Neuronal stem cell (in vitro differentiated cells): ENCODE data around the gene CNTNAP2.

Experiments used
- DNase-seq: peaks from one replicate; pipeline ENCODE4 v3.0.0-alpha.2; 2013; ENCODE audit warnings: low spot score
- H2AFZ ChIP-seq: one replicate; pipeline ENCODE4 v1.6.1; 2013; ENCODE audit warnings: mild to moderate bottlenecking, low read length, inconsistent platforms
- H2AK5ac ChIP-seq: 2 replicates; pipeline ENCODE4 v1.6.1; 2013; ENCODE audit warnings: low read depth, mild to moderate bottlenecking, inconsistent platforms, low read length, moderate library complexity, mixed read lengths
- H2BK120ac ChIP-seq: 2 replicates; pipeline ENCODE4 v1.6.1; 2013; ENCODE audit warnings: low read depth, mild to moderate bottlenecking, inconsistent platforms, low read length, moderate library complexity, mixed read lengths
- H2BK12ac ChIP-seq: one replicate; pipeline ENCODE4 v1.6.1; 2013; ENCODE audit warnings: low read length, inconsistent platforms
- H2BK15ac ChIP-seq: 2 replicates; pipeline ENCODE4 v1.6.1; 2013; ENCODE audit warnings: mild to moderate bottlenecking, low read length, inconsistent platforms, mixed read lengths
- H2BK5ac ChIP-seq: one replicate; pipeline ENCODE4 v1.6.1; 2013; ENCODE audit warnings: inconsistent platforms, mild to moderate bottlenecking, low read length, moderate library complexity
- H3K14ac ChIP-seq: one replicate; pipeline ENCODE4 v1.6.1; 2013; ENCODE audit warnings: low read length, inconsistent platforms
- H3K18ac ChIP-seq: 2 replicates; pipeline ENCODE4 v1.6.1; 2013; ENCODE audit warnings: low read length, inconsistent platforms
- H3K23ac ChIP-seq: 2 replicates; pipeline ENCODE4 v1.6.1; 2013; ENCODE audit warnings: low read depth, mild to moderate bottlenecking, mixed read lengths, low read length, inconsistent platforms; ENCODE audit not compliant: poor library complexity
- H3K27ac ChIP-seq: replicated peaks from 3 replicates; pipeline ENCODE4 v1.5.1; 2013; ENCODE audit warnings: low read length, inconsistent platforms
- H3K27me3 ChIP-seq, 3 experiments: 2 replicates each; pipeline ENCODE4 v1.6.1; 2013; ENCODE audit warnings: low read length in 3 of 3, mild to moderate bottlenecking in 2 of 3, inconsistent platforms in 1 of 3, low read depth in 1 of 3, mixed read lengths in 1 of 3, moderate library complexity in 1 of 3; ENCODE audit not compliant: control insufficient read depth in 3 of 3, insufficient read depth in 3 of 3
- H3K36me3 ChIP-seq, 2 donors: replicated peaks in 1 of 2; 2 replicates each; pipeline ENCODE4 v1.6.1; 2013; ENCODE audit warnings: low read length in 2 of 2; ENCODE audit not compliant: control insufficient read depth in 2 of 2, insufficient read depth in 2 of 2
- H3K4ac ChIP-seq: 2 replicates; pipeline ENCODE4 v1.6.1; 2013; ENCODE audit warnings: inconsistent platforms, mild to moderate bottlenecking, low read length, moderate library complexity
- H3K4me1 ChIP-seq, 2 donors: 1 replicate in 1 of 2; 2 replicates in 1 of 2; pipeline ENCODE4 v1.6.1; 2013; ENCODE audit warnings: low read length in 2 of 2, low read depth in 1 of 2; ENCODE audit not compliant: control insufficient read depth in 2 of 2, insufficient read depth in 1 of 2
- H3K4me2 ChIP-seq: one replicate; pipeline ENCODE4 v1.6.1; 2013; ENCODE audit warnings: mild to moderate bottlenecking, low read length, inconsistent platforms; ENCODE audit not compliant: insufficient read depth, poor library complexity, severe bottlenecking
- H3K4me3 ChIP-seq, 2 donors: 2 replicates each; pipeline ENCODE4 v1.5.1; 2013; ENCODE audit warnings: low read length in 2 of 2, mild to moderate bottlenecking in 2 of 2, inconsistent platforms in 1 of 2, moderate library complexity in 1 of 2
- H3K79me1 ChIP-seq: one replicate; pipeline ENCODE4 v1.6.1; 2013; ENCODE audit warnings: low read depth, mild to moderate bottlenecking, inconsistent platforms, low read length, moderate library complexity
- H3K9ac ChIP-seq: one replicate; pipeline ENCODE4 v1.6.1; 2013; ENCODE audit warnings: mild to moderate bottlenecking, low read depth, low read length, inconsistent platforms; ENCODE audit not compliant: poor library complexity
- H3K9me3 ChIP-seq, 2 donors: replicated peaks in 1 of 2; 2 replicates each; pipeline versions ENCODE3 to v1.6.1; 2013; ENCODE audit warnings: low read length in 2 of 2, mild to moderate bottlenecking in 2 of 2, inconsistent platforms in 1 of 2, low read depth in 1 of 2, mixed read lengths in 1 of 2, moderate library complexity in 1 of 2; ENCODE audit not compliant: control insufficient read depth in 2 of 2, insufficient read depth in 1 of 2
- H4K8ac ChIP-seq: one replicate; pipeline ENCODE4 v1.6.1; 2013; ENCODE audit warnings: low read depth, mild to moderate bottlenecking, inconsistent platforms, low read length, moderate library complexity
- H4K91ac ChIP-seq: one replicate; pipeline ENCODE4 v1.6.1; 2013; ENCODE audit warnings: low read length, low read depth, mild to moderate bottlenecking, inconsistent platforms; ENCODE audit not compliant: poor library complexity
- WGBS, 2 donors: extraction: QIAGEN DNeasy Blood & Tissue Kit; methylation state at CpG; one replicate each; pipeline ENCODE4 v1.1.7; 2013; ENCODE audit warnings: missing lambda C conversion rate in 2 of 2, mixed read lengths in 1 of 2; ENCODE audit not compliant: insufficient read length in 2 of 2, insufficient replicate concordance in 1 of 2; ENCODE audit errors: extremely low coverage in 2 of 2; 5-methylcytosine and 5-hydroxymethylcytosine counted together

CNTNAP2 gene

GRCh38 chr7:147235645-147236382, 1119.2 kb downstream of the CNTNAP2 start:
- H3K27me3 ChIP-seq = no peaks in the 10 kb centered on the region
- no peak overlapping the region for H3K4me3 ChIP-seq
- H2AFZ ChIP-seq = no peak overlapping the region
- no peak overlapping the region for H2AK5ac ChIP-seq
- H3K4me1 ChIP-seq = no peaks in the 10 kb centered on the region
- H4K8ac ChIP-seq = no peak overlapping the region
- DNase-seq = no peak
- no peak overlapping the region for H2BK5ac ChIP-seq
- no peaks in the 10 kb centered on the region for H3K36me3 ChIP-seq
- H2BK120ac ChIP-seq = no peak overlapping the region
- no peak overlapping the region for H3K9ac ChIP-seq
- no peak overlapping the region for H3K23ac ChIP-seq
- H3K4ac ChIP-seq = no peak overlapping the region
- H3K9me3 ChIP-seq = no peaks in the 10 kb centered on the region
- H2BK12ac ChIP-seq = no peak overlapping the region
- no peaks in the 10 kb centered on the region for H3K79me1 ChIP-seq
- no peak overlapping the region for H3K18ac ChIP-seq
- no peak overlapping the region for H3K14ac ChIP-seq
- H3K4me2 ChIP-seq = no peak overlapping the region
- H2BK15ac ChIP-seq = no peak overlapping the region
- WGBS, 2 donors = no CpG with 5 or more reads among the region's 5 CpGs
- no peak overlapping the region for H4K91ac ChIP-seq
- H3K27ac ChIP-seq = no peak overlapping the region

GRCh38 chr7:147240468-147240867, 1123.9 kb downstream of the CNTNAP2 start:
- H3K4me2 ChIP-seq = no peak overlapping the region
- DNase-seq = no peak
- H2BK120ac ChIP-seq = no peak overlapping the region
- no peaks in the 10 kb centered on the region for H3K4me1 ChIP-seq
- H4K8ac ChIP-seq = no peak overlapping the region
- no peak overlapping the region for H3K4me3 ChIP-seq
- H3K9ac ChIP-seq = no peak overlapping the region
- H2BK15ac ChIP-seq = no peak overlapping the region
- H2BK12ac ChIP-seq = no peak overlapping the region
- H3K27me3 ChIP-seq = no peaks in the 10 kb centered on the region
- H3K27ac ChIP-seq = no peak overlapping the region
- no peak overlapping the region for H3K23ac ChIP-seq
- no peak overlapping the region for H2AFZ ChIP-seq
- H3K14ac ChIP-seq = no peak overlapping the region
- H3K9me3 ChIP-seq = no peaks in the 10 kb centered on the region
- H2BK5ac ChIP-seq = no peak overlapping the region
- no peak overlapping the region for H4K91ac ChIP-seq
- H3K36me3 ChIP-seq = no peaks in the 10 kb centered on the region
- H3K4ac ChIP-seq = no peak overlapping the region
- H3K79me1 ChIP-seq = no peaks in the 10 kb centered on the region
- no peak overlapping the region for H2AK5ac ChIP-seq
- no CpG with 5 or more reads among the region's 5 CpGs for WGBS, 2 donors
- no peak overlapping the region for H3K18ac ChIP-seq

GRCh38 chr7:147245274-147245673, 1128.7 kb downstream of the CNTNAP2 start:
- no peak overlapping the region for H3K18ac ChIP-seq
- H2BK15ac ChIP-seq = no peak overlapping the region
- H3K4me1 ChIP-seq = no peaks in the 10 kb centered on the region
- peaks cover 0 to 2% of the 10 kb centered on the region in 2 donors for H3K36me3 ChIP-seq
- no peak overlapping the region for H2BK12ac ChIP-seq
- H3K4me3 ChIP-seq = no peak overlapping the region
- no peak overlapping the region for H4K91ac ChIP-seq
- H2BK120ac ChIP-seq = no peak overlapping the region
- H2BK5ac ChIP-seq = no peak overlapping the region
- no CpG with 5 or more reads among the region's 8 CpGs for WGBS, 2 donors
- H3K27ac ChIP-seq = no peak overlapping the region
- no peaks in the 10 kb centered on the region for H3K27me3 ChIP-seq
- H2AFZ ChIP-seq = no peak overlapping the region
- H2AK5ac ChIP-seq = no peak overlapping the region
- DNase-seq = peak; percentile 15
- no peak overlapping the region for H3K4me2 ChIP-seq
- H3K9ac ChIP-seq = no peak overlapping the region
- H4K8ac ChIP-seq = no peak overlapping the region
- H3K4ac ChIP-seq = no peak overlapping the region
- no peak overlapping the region for H3K14ac ChIP-seq
- H3K9me3 ChIP-seq = peaks cover 0 to 2% of the 10 kb centered on the region in 2 donors
- H3K23ac ChIP-seq = no peak overlapping the region
- H3K79me1 ChIP-seq = no peaks in the 10 kb centered on the region

- Histone ChIP-seq H3K18ac (no peak overlapping the region), H4K91ac (no peak overlapping the region), H4K8ac (no peak overlapping the region), H3K4me1 (no peaks in the 10 kb centered on the region), H2AK5ac (no peak overlapping the region), H3K4me3 (no peak overlapping the region), H2AFZ (no peak overlapping the region), H3K27ac (no peak overlapping the region), H2BK5ac (no peak overlapping the region), H3K14ac (no peak overlapping the region), H3K9me3 (peaks cover 0 to 2% of the 10 kb centered on the region in 2 donors), H2BK120ac (no peak overlapping the region), H3K23ac (no peak overlapping the region), H3K27me3 (no peaks in the 10 kb centered on the region), H2BK15ac (no peak overlapping the region), H3K4ac (no peak overlapping the region), H3K79me1 (no peaks in the 10 kb centered on the region), H3K36me3 (peaks cover 0 to 2% of the 10 kb centered on the region in 2 donors), H3K4me2 (no peak overlapping the region), H2BK12ac (no peak overlapping the region), H3K9ac (no peak overlapping the region)
- no CpG with 5 or more reads among the region's 2 CpGs for WGBS, 2 donors
- no peak for DNase-seq
These were observed 1133.4 kb downstream of the CNTNAP2 start for GRCh38 chr7:147249956-147250355.
